ENCODE data around the gene TACC3.

The TACC3 gene

DNA sequence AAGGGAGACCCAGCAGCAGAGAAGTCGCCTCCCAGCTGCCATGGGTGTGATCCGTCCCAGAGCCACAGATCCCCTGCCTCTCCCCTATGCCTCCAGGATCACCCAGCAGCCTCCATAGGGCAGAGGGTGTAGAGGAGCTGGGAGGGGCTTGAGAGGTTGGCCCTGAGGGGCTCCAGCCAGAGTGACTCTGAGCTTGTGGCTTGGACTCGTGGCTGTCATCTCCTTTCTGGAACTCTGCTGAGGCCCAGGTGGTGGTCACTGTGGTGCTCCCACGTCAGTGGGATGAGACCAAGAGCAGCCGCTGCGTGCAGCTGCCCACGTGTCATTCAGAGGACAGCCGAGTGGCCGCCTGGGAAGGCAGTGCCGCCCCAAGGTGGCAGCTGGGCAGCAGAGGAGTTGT is 4.2 kb downstream of the TACC3 start:
- DNase-seq = no peak

DNA sequence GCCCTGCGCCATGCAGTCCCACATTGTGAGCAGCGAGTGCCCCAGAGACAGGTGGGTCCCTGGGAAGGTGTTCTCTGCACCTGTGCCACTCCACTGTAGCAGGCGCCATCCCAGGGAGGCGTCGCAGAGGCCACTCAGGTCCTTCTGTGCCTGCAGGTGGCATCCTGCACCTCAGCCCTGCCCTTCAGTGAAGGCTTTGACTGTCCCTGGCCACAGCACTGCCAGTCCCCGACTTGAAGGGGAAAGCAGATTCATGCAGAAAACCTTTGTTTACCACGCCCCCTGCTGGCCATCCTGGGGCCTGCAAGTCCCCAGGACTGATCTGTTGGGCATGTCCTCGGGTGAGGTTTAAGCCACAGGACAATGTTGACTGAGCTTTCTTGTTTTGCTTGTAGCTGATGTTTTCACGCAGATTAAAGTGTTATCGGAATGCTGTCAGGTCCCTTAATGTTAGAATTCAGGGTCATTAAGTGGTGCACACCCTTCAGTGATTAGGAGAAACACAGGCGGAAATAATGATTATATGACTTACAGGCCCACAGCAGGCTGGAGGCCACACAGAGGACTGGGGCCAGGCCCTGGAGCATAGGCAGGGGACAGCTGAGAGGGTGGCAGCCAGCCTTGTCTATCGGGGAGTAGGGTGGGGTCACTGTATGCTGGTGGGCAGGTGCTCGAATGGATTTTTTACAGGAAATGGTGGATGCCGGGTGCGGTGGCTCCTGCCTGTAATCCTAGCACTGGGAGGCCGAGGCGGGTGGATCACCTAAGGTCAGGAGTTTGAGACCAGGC is 5.0 kb downstream of the TACC3 start:
- DNase-seq = peak; percentile 48

GRCh38 chr4:1727117-1728031 is 6.1 kb downstream of the TACC3 start:
- DNase-seq = no peak

- DNase-seq = no peak
Measured at GRCh38 chr4:1728061-1728980, 7.0 kb downstream of the TACC3 start.

DNA sequence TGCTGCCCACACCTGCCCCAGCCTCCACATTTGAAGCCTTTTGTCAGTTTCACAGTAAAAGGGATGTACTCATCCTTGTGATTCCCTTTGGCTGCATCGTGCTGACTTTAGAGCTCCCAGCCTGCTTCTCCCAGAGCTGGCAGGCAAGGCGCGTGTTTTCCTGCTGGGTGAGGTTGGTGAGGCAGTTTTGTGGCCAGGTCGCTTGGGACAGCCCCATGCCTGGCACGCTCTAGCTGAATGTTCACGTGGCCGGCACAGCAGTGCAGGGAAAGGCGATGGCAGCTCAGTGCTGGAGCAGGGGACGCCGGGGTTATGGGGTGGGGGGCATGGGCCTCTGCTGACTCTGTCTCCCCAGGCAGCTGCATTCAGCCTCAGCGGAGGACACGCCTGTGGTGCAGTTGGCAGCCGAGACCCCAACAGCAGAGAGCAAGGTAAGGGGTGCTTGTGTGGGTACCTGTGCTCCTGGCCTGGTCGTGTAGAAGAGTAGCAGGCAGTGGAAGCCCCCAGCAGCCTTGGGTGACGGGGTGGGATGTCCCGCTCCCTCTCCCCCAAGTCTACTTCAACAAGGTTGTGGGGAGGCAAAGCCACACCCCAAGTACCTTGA is 9.3 kb downstream of the TACC3 start:
- DNase-seq = no peak

GRCh38 chr4:1731180-1731579 is 9.9 kb downstream of the TACC3 start:
- no peak for DNase-seq

DNA sequence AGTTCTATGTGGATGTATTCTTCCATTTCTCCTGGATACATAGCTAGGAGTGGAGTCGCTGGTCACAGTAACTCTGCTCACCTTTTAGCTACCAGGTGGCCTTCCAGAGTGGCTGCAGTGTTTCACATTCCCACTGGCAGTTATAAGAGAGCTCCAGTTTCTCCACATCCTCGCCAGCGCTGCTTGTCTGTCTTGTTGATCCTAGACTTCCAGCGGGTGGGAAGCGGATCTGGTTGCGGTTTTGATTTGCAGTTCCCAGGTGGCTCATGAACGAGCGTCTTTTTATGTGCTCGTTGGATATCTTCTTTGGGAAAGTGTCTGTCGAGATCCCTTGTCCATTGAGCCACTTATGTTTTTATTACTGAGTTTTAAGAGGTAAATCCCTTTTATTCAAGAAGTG is 11.6 kb downstream of the TACC3 start:
- no peak for DNase-seq

DNA sequence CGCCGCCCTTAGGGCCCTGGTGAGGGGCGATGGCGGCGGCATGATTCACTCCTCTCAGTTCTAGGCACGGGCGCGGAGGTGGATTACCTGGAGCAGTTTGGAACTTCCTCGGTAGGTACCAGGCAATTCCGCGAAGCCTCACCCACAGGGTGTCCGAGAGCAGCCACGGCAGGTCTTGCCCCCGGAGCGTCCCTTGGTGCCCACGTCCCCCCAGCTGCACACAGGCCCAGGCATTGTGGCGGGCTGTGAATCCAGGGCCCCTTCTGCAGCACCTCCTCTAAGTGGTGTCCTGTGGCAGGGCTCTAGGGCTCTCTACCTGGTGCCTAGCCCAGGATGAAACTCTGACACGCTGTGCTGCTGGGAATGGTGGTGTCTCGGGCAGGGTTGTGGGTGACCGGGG is 13.9 kb downstream of the TACC3 start:
- DNase-seq = no peak

GRCh38 chr4:1736812-1737211 is 15.5 kb downstream of the TACC3 start:
- DNase-seq = no peak

GRCh38 chr4:1737666-1738065 is 16.3 kb downstream of the TACC3 start:
- DNase-seq = no peak

DNA sequence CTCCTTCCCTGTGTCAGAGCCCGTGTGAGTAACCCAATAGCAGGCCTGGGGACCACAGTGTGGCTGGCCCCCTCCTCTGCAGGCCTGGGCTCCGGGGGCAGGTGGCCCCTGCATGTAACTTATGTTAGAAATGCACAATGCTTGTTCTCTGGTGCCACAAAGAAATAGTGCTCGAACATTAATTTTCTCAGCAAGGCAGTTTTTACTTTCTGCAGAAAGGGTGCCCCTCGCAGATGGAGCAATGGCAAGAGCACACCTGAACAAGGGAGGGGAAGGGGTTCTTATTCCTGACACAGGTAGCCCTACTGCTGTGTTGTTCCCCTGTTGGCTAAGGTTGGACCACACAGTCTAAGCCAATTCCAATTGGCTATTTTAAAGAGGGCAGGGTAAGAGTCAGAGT is 17.1 kb downstream of the TACC3 start:
- DNase-seq = no peak

- DNase-seq = no peak
Measured at GRCh38 chr4:1739358-1739757, 18.0 kb downstream of the TACC3 start.

DNA sequence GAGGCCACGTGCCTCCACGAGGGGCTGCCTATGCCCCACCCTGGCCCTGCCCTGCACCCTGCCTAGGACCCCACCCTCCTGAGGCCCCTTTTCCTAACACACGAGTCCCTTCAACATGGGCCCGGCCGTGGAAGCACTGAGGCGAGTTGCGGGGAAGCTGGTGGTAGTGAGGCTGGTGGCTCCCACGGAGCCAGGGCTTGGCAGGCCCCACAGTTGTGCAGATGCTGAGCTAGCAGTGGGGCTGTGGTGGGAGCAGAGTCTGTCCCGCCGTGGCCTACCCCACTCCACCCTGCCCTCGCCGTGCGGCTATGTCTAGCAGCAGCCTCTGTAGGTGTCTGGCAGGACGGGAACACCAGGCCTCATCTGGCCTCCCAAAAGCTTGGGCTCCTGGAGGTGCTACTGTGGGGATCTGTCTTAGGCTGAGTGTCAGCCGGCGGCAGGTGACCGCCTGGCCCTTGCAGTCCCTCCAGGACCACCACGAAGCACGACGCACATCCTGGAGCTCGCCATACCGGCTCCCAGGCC is 18.8 kb downstream of the TACC3 start:
- no peak for DNase-seq

DNA sequence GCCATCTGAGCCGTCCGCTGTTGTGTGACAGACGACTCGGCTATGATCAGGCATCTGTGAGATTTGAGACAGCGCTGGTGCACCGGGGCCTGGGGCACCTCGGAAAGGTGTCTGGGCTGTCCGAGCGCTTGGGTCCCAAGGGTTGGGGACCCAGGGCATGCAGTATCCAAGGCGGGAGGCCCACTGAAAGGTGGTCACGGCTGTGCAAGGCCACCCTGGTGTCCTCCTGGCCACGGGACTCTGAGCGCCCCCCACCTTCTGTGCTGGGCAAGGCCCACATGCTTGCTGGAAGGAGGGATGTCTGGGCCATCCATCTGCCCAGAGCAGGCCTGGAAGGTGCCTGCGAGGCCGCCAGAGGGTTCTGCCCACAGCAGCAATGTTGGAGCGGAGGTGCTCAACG is 19.9 kb downstream of the TACC3 start:
- DNase-seq = no peak

DNA sequence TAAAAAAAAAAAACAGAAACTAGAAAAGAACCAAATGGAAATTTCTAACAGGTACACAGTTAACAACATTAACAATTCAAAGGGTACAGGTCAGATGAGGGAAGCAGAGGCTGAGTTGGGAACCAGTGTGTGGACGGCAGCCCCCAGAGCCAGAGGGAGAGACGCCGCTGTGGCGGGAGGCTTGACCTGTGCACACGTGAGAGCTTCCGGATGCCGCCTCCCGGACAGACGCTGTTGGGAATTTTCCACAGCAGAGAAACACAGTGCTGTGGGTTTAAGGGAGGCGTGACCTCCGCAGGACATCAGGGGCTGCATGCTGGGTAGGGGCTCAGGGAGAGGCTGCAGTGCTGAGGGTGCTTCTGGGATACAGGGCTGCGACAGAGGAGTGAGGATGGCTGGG is 22.2 kb downstream of the TACC3 start:
- no peak for DNase-seq

DNA sequence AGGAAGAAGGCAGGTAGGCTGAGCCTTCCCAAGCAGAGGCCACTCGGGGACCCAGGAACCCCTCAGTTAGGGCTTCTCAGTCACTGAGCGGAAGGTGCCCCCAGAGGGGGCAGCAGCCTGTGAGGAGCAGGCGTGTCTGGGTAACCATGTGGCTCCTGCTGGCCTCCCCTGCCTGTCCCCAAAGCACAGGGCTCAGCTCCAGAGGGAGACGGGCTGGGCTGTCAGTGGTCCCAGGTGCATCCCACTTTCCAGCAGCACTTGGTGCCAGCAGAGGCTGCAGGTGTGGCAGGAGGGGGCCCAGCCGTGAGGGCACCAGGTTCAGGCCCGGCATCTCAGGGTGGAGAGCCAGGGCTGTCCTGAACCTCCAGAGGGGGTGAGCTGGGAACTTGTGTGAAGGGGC is 22.7 kb downstream of the TACC3 start:
- DNase-seq = no peak

- no peak for DNase-seq
Measured at GRCh38 chr4:1744552-1744951, 23.2 kb downstream of the TACC3 start.

DNA sequence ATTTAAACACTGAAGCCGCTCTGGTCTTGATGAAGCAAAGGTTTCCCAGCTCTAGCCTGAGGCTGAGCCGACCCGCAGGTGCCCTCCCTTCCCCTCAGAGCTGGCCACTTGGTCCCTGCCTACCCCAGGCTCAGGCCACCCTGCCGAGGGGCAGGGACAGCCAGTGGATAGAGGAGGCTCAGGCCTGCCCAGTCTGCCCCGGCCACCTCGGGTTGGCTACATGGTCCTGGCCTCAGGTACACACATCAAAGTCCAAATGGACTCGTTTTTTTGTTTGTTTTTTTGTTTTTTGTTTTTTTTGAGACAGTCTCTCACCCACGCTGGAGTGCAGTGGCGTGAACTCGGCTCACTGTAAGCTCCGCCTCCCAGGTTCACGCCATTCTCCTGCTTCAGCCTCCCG is 23.8 kb downstream of the TACC3 start:
- DNase-seq = no peak

- no peak for DNase-seq
Measured at GRCh38 chr4:1745697-1746096, 24.4 kb downstream of the TACC3 start.

DNA sequence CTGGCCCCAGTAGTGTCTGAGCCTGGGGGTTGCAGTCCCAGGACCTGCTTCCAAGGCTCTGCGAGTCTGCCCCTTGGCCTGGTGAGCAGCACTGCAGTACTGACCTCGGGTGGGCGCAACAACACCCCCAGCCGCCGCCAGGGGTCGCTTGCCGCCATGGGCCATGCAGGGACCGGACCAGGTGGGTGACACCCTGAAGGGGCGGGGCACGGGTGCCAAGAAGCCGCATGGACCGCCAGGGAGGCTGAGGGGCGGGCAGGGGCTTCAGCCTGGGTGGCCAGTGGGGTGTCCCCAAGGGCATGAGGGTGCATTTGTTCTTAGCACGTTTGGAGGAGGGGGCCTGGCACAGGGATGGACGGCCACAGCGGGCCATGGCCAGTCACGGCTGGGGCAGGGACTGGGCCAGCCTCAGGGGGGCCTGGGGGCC is 25.0 kb downstream of the TACC3 start:
- DNase-seq = peak; percentile 12 to 54

DNA sequence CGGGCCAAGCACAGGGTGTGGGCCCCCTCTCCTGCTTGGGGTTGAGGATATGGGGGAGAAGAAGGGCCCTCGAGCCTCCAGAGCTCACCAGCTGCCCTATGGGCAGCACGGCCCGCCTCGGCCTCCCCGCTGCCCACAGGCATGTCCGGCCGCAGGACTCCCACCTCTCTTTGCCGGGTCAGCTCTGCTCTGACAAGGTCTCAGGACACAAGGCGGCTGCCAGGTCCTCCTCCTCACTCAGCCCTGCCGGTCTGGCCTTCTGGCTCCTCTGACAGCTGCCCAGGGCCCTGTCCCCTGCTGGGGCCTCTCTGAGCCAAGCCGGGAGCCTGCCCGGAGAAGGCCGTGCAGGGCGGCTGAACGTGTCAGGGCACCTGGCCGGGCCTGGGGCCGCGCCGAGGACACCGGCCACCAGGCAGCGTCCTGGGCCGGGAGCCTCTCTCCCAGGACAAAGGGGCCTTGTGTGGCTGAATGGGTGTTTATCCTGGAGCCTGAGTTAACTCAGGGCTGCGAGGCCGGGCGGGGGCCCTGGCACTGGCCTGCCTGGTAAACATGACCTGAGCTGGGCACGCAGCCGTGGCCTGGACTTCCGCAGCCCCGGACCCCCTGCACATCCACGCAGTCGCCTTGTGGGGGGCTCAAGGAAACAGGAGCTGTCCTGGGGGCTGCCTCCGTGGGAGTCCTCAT is 25.7 kb downstream of the TACC3 start:
- DNase-seq = no peak

GRCh38 chr4:1747603-1747967 is 26.3 kb downstream of the TACC3 start:
- no peak for DNase-seq
